D721Med (cell line): ENCODE measurements around the gene TRAPPC2.

ENCODE experiments used
- DNase-seq: peaks from one replicate; pipeline ENCODE4 v3.0.0; 2011; ENCODE audit warnings: low spot score; ENCODE audit not compliant: insufficient read length
- FAIRE-seq: peaks from 2 replicates; lab custom pipeline; 2011; peaks lifted over from hg19 to GRCh38; lab: Jason Lieb, UNC
- TF ChIP-seq, protein P1 (sequence below): IDR thresholded peaks from 2 replicates; pipeline ENCODE4 v1.5.1; 2012; ENCODE audit warnings: mild to moderate bottlenecking, control low read depth; ENCODE audit not compliant: insufficient read depth; ENCODE audit errors: missing control alignments

Gene TRAPPC2

DNA sequence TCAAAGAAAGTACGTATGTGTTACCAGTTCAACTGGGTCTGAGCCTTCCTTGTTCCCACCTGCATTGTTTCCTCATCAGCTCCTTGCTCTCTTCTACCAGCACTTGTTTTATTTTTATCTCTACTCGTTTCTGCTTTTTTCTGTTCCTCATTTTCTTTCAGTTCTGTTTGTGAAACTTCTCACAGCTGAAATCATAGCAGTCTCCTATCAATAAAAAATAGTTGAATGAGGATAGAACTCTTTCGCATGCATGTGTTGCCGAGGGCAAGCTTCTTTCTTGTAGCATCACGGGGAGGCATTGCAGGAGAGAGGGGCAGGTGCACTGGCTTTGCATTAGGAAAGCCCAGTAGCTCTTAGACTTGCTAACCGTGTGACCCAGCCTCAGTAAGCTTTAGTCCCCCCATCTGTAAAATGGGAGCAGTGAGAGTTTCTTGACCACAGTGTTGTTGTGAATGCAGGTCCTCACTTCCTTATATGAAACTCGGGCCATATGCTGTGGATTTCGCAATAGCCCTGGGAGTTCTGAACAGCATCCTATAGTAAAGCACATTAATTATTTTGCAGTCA is 24.8 kb upstream of the TRAPPC2 start:
- no peak for FAIRE-seq
- no peak for DNase-seq
- TF ChIP-seq, protein P1, sequence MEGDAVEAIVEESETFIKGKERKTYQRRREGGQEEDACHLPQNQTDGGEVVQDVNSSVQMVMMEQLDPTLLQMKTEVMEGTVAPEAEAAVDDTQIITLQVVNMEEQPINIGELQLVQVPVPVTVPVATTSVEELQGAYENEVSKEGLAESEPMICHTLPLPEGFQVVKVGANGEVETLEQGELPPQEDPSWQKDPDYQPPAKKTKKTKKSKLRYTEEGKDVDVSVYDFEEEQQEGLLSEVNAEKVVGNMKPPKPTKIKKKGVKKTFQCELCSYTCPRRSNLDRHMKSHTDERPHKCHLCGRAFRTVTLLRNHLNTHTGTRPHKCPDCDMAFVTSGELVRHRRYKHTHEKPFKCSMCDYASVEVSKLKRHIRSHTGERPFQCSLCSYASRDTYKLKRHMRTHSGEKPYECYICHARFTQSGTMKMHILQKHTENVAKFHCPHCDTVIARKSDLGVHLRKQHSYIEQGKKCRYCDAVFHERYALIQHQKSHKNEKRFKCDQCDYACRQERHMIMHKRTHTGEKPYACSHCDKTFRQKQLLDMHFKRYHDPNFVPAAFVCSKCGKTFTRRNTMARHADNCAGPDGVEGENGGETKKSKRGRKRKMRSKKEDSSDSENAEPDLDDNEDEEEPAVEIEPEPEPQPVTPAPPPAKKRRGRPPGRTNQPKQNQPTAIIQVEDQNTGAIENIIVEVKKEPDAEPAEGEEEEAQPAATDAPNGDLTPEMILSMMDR = no peak

DNA sequence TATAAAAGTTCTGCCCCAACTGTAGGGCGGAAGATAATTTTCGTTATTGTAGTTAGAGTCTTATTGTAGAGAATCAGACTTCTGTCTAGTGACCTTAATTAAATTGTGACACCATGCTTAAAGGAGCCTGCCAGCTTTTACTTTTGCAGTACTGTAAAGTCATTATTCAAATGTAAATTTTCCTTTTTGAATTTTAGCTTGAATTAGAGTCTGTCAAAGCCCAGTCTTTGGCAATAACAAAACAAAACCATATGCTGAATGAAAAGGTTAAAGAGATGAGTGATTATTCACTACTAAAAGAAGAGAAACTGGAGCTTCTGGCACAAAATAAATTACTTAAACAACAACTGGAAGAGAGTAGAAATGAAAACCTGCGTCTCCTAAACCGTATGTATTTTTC is 22.0 kb upstream of the TRAPPC2 start:
- no peak for FAIRE-seq
- TF ChIP-seq, protein P1 = no peak

DNA sequence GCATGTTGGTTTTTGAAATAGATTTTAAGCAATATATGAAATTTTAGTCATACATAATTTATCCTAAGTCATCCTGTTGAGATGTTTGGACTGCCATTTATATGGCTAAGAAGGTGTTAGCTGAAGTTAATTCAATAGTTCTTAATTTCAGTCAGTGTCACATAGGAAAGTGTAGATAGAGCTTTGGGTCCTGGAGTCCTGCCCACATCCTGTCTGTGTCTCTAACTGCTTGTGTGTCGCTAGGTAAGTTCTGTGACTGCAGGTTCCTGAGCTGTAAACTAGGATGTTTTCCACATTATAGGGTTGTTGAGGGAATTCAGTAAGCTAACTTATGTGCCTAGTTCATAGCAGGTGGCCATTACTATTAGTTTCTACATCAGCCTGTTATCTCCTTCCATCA is 20.8 kb upstream of the TRAPPC2 start:
- TF ChIP-seq, protein P1 = no peak
- no peak for FAIRE-seq
- no peak for DNase-seq

More for the DNA sequence above, 22.0 kb upstream of the TRAPPC2 start:
- DNase-seq = no peak

DNA sequence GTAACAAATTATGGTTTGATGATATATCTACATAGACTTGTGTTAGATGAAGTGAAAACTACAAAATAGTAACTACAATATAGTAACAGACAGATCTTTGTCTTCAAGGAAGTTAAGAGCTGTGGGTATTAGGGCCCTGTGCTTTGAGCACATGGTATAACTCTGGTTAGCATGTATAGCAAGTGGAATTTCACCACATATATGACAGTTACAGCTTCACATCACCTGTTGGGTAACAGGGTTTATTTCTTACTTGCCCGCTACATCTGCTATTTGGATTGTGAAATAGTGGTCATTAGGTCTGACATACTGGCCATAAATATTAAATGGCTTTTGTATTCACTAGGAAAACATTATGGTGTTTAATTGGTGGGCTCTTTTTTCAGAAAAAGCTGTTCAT is 20.3 kb upstream of the TRAPPC2 start:
- DNase-seq (no peak), FAIRE-seq (no peak)
- TF ChIP-seq, protein P1 = no peak

- DNase-seq = no peak
- peak; percentile 6 for FAIRE-seq
These were observed 18.2 kb upstream of the TRAPPC2 start for GRCh38 chrX:13752646-13753045.

GRCh38 chrX:13752141-13752540 is 17.7 kb upstream of the TRAPPC2 start:
- TF ChIP-seq, protein P1 = no peak
- DNase-seq = no peak
- FAIRE-seq = no peak

More at GRCh38 chrX:13752646-13753045, 18.2 kb upstream of the TRAPPC2 start:
- TF ChIP-seq, protein P1 = no peak

GRCh38 chrX:13750812-13751211 is 16.4 kb upstream of the TRAPPC2 start:
- TF ChIP-seq, protein P1 = no peak
- peak; percentile 88 for FAIRE-seq
- DNase-seq = no peak
